HG03025 (cell line): ENCODE data around the gene KCNH6.

Source experiments
- ATAC-seq: cut with Tn5 transposase; IDR thresholded peaks from one replicate; pipeline ENCODE4 v1.9.1; 2021; ENCODE audit warnings: mild to moderate bottlenecking, moderate library complexity; ENCODE audit not compliant: unreplicated experiment, low FRiP score

Gene KCNH6

DNA sequence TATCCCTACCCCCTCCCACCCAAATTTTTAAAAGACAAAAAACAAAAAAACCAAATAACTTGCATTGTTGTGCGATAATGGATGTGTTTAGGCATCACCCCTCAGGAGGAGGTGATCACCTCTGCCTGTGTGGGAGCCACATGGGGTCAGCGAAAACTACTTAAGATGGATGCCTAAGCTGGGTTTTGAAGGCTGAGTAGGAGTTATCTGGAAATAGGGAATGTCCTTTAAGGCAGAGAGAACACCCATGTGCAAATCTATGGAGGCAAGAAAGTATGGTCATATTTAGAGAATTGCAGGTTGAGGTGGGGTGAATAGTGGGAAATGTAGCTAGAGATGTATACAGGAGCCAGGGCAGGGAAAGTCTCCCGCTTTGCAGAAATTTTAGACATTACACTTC, 72.0 kb downstream of the KCNH6 start:
- ATAC-seq, result no peak
